GM13977 (cell line): ENCODE measurements around the gene KCNE5.
A peak's percentile ranks its signal among the peaks of the same experiment; 100 is the strongest.

Source experiments
- DNase-seq: peaks from one replicate; pipeline ENCODE4 v3.0.0; 2012; ENCODE audit warnings: low spot score
- CTCF ChIP-seq: IDR thresholded peaks from 2 replicates; pipeline ENCODE4 v1.5.1; 2012; ENCODE audit warnings: mild to moderate bottlenecking, control low read depth; ENCODE audit not compliant: insufficient read depth; ENCODE audit errors: extremely low read depth, missing control alignments
- in situ Hi-C: fragments of 300-500 bp; cut with MboI; formaldehyde crosslinking; loops from one replicate; pipeline ENCODE4 v1.12.0; 2022; ENCODE audit warnings: low sequenced_read_pairs, low pct_unique_long_range_greater_than_20kb, mixed read lengths, inconsistent platforms; ENCODE audit not compliant: unreplicated experiment

KCNE5 gene

GRCh38 chrX:109635146-109635545 is 10.2 kb upstream of the KCNE5 start:
- TF ChIP-seq CTCF, result peak; percentile 50
- peak; percentile 31 for DNase-seq
- in situ Hi-C loops, result loop anchor here (10.0 kb wide), 1 partner anchor 150 kb away; the partner anchor contains the start of gene GUCY2F

GRCh38 chrX:109632906-109633504 is 8.0 kb upstream of the KCNE5 start:
- DNase-seq, result no peak
- in situ Hi-C loops, result loop anchor here (10.0 kb wide), 1 partner anchor 148 kb away; the partner anchor contains the start of gene GUCY2F
- TF ChIP-seq CTCF, result peak; percentile 37

GRCh38 chrX:109629310-109629709 is 4.3 kb upstream of the KCNE5 start:
- no peak for TF ChIP-seq CTCF
- DNase-seq, result no peak
- in situ Hi-C loops, result no loop called here

GRCh38 chrX:109626637-109627036 is 1.7 kb upstream of the KCNE5 start:
- no peak for DNase-seq
- in situ Hi-C loops, result no loop called here
- TF ChIP-seq CTCF, result no peak

GRCh38 chrX:109623997-109624396 is 975 bp downstream of the KCNE5 start:
- DNase-seq, result no peak
- in situ Hi-C loops, result no loop called here
- TF ChIP-seq CTCF, result no peak

- in situ Hi-C loops, result no loop called here
- DNase-seq, result no peak
Observed at GRCh38 chrX:109622270-109622669, 2.7 kb downstream of the KCNE5 start.

More at GRCh38 chrX:109622270-109622669, 2.7 kb downstream of the KCNE5 start:
- no peak for TF ChIP-seq CTCF
